Posterior cingulate gyrus (tissue), 11 donors: Measurements from ENCODE around the gene LAMC3.
"Not testable (repeated sequence)": the region's sequence is repeated elsewhere in the genome, so short reads cannot be mapped to it uniquely, and the experiment has no call there.

Experiments
- DNase-seq, 10 donors: peaks; one replicate each; pipeline versions ENCODE4 v3.0.0 to v3.0.0-alpha.2; 2020 to 2021; ENCODE audit warnings: mixed read lengths in 3 of 10
- intact Hi-C: fragments of 100-400 bp; cut with DNase I; formaldehyde crosslinking; loops from one replicate; pipeline ENCODE4 v1.15.1; 2023

The LAMC3 gene

DNA sequence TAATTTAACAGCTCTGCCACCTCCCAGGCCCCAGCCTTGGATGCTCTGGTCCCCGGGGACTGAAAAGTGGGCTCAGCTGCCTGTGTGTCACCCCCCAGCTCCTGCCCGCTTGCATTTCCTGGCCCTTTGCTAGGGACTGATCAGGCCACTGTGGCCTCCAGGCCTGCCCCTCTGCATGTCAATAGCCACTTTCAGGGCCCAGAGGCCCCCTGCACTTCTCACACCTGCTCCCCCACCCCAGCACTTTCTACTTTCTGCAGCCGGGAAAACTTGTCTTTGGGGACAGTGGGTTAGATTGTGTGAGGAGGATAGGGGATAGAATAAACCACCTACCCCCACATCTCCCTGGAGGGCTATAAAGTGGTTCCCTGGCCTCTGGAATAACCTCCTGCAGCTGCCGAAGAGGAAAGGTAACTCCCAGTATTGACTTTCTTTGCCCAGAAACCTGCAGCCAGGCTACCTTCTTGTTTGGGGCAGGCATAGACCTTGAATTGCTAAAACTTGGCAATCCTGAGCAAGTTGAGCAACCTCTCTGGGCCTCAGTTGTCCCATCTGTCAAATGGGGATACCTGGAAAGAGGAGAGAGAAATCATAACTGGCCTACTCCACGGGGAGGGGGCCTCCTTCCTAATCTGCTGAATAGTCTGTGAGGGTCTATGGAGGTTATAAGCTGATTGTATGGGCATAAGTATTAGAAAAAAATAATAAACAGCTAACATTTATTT lies 95.2 kb downstream of the LAMC3 start:
- DNase-seq, result peak in 2 of 10 donors; percentile 20 to 42
- intact Hi-C loops, result no loop called here

DNA sequence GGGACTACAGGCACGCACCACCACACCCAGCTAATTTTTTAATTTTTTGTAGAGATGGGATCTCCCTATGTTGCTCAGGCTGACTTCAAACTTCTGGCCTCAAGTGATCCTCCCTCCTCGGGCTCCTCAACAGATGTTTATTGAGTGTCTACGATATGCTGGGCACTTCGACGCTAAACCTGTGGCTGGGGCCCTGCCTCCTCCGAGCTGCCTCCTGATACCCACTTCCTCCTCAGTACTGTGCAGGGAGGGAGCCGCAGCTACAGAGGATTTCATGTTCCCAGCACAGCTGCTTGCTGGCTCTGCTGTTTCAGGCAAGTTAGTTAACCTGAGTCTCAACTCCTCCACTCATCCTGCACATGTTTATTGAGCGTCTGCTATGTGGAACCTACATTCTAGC lies 97.0 kb downstream of the LAMC3 start:
- DNase-seq, result peak in 3 of 10 donors; percentile 11 to 55 (median 36)
- intact Hi-C loops, result no loop called here

DNA sequence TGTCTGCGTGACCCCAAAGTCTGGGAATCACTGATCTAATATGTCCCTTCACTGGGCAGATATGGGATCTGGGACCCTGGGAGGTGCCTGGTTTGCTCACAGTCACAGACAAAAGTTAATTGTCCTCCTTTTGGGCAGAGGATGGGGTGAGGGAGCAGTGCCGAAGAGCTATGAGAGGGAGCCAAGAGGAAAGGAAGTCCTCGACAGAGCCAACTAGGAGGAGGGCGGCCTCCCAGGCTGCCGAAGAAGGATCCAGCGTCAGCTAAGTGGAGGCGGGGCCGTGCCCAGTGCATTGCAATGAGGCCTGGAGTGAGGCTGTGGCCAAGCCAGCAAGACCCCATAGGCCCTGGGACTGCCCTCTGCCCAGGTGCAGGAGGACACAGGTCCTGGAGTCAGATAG lies 98.8 kb downstream of the LAMC3 start:
- intact Hi-C loops, result no loop called here
- DNase-seq, result peak in 4 of 10 donors; percentile 26 to 88 (median 84)

DNA sequence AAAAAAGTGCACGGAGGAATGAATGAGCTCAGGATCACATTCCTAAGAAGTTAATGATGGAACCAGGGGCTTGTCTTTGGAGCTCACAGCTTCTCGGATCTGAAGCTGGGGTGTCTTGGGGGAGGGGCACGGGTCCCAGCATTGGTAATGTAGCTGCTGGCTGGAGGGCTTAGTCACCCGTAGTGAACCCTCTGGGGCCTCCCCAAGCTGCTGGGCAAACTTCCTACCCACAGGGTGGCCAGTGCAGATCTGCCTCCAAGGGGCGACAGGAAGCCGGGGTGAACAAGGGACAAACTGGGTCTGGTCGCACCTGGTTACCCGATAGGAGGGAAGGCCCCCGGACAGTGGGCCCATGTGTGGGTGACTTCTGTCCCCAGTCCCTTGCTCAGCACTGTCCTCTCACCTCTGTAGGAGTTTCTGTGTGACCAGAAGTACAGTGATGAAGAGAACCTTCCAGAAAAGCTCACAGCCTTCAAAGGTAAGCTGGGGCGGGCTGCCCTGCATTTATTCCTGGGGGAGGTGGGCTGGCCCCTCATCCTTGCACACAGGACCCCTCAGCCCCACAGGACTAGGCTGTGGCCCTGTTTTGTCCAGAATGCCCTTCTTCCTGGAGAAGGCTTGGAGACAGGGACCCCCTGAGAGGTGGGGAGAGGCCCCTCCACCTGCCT lies 102.3 kb downstream of the LAMC3 start:
- peak in 3 of 10 donors; percentile 51 to 70 (median 68) for DNase-seq

DNA sequence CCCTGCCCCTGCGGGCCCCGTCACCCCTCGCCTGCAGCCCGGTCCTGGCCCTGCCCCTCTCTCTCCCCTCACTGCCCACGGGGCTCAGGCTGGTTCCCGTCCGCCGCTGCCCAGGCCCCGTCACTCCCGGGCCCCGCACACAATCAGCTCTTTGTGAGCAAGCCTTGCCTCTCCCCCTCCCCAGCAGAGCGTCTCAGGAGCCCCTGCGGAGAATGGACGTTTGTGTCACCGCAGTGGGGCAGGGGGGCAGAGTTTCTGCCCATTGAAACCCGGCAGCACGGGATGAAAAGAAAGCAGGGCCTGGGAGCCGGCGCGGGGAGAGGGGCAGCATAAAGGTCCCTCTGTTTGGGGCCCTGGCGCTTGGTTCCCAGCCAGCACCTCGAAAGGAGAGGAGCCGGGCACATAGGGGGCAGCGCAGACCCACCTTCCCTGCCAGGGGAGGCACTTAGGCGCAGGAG lies 102.9 kb downstream of the LAMC3 start:
- intact Hi-C loops, result loop anchor here (1.0 kb wide), 1 partner anchor 16 kb away; the partner anchor contains the start of gene AIF1L
- DNase-seq, result peak; percentile 83 to 99 (median 92)

More for the DNA sequence above, 102.3 kb downstream of the LAMC3 start:
- intact Hi-C loops, result no loop called here

DNA sequence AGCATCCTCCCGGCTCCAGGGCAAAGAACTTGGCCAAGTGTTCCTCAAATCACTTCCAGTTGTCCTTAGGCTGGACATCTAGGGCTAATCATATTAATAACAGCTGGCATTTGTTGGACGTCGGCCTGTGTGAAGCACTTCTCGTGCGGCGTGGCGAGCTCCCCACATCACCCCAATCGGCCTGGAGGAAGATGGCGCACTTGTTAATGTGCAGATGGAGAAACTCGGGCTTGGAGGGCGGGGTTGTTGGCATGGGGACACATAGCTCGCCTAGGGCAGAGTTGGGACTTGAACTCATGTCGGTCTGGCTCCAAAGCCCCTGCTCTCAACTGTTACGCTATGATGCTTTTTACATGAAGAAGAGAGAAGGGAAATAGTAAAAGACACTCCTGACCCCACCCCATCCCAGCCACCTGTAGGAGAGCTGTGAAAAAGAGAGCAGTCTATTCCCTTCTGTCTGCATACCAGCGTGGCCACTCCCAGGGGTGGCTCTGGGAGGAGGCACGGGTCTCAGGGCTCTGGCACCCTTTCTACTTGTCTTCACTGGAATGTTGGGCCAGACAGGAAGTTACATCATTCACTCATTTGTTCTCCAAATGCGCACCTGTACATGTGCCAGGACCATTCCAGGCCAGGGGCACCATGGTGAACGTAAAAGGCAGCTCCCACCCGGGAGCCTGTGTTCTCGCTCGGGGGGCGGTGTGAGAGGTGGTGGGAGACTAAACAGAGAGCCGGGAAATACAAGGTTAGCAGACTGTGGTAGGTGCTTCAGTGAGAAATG lies 103.6 kb downstream of the LAMC3 start:
- intact Hi-C loops, result loop anchor here (1.0 kb wide), 1 partner anchor 16 kb away; the partner anchor contains the start of gene AIF1L
- peak in 3 of 10 donors; percentile 70 to 83 (median 76) for DNase-seq

DNA sequence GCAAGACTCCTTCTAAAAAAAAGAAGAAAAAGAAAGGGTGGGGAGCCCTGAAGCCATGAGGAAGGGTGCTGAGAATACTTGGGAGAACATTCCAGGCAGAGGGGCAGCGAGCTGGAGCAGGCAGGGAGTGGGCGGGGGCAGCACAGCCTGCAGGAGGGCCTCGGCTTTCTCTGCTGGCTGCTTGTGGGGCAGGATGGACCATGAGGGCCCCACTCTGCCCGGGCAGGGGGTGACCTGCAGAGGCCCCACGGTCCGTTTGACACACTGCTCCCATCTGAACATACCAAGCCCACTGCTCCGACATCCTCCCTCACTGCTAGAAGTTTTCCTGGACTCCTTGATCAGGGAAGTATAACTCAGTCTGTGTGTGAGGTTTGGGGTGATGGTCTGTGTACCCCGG lies 104.7 kb downstream of the LAMC3 start:
- intact Hi-C loops, result no loop called here
- peak in 1 of 10 donors; percentile 52 for DNase-seq

DNA sequence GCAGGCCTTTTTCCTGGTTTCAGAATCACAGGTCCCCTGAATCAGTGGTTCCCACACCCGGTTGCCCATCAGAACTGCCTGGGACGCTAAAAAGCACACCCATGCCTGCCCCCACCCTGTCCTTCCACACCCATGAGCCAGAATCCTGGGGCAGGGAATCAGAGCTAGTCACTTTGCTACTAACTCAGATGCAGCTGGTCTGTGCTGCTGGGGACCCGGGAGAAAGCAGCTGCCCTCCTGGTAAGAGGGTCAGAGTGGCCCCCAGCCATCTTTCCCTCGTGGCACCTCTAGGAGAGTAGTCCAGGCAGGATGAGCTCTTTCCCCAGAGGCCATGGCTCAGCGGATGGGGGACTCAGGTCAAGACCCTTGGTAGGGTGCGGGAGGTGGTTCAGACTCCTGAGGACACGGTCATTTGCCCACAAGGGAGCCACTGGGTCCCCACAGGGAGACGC lies 105.1 kb downstream of the LAMC3 start:
- peak in 3 of 10 donors; percentile 47 to 78 (median 76) for DNase-seq
- intact Hi-C loops, result no loop called here

DNA sequence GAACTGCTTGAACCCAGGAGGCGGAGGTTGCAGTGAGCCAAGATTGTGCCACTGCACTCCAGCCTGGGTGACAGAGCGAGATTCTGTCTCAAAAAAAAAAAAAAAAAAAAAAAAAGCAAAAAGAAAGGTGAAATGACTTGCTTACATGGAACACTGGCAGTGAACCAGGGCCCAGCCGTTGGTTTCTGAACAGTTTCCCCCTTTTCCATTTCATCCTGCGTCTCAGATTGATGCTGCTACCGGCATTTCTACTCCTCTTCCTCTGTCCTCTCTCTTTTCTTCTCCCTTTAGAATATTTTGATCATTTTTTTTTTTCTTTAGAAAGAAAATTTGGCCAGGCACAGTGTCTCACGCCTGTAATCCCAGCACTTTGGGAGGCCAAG lies 106.4 kb downstream of the LAMC3 start:
- intact Hi-C loops, result not testable (repeated sequence)

DNA sequence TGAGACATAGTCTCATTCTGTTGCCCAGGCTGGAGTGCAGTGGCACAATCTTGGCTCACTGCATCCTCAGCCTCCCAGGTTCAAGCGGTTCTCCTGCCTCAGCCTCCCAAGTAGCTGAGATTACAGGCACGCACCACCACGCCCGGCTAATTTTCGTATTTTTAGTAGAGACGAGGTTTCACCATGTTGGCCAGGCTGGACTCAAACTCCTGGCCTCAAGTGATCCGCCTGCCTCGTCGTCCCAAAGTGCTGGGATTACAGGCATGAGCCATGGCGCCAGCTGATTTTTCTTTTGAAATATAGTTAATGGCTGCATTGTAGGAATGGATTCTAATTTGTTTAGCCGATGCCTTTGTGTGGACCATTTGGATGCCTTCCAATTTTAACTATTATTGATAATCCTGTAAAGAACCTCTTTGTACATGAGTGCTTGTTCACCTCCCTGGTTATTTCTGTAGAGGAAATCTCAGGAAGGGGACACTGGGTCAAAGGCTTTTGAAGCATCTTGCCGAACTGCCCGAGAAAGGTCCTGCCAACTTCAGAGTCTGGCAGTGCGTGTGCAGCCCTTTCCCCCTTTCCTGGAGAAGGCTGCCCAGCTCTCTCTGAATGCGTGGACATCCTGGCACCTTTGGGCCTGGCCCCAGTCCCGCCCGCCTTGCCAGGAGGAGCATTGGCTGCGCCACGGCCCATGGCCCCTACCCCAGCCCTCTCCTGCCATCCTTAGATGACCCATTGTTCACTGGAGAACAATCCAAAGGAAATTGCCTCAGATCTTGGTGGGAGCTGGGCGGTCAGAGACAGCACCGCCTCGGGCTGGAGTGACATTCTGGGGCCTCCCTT lies 107.5 kb downstream of the LAMC3 start:
- peak in 9 of 10 donors; percentile 31 to 91 (median 61) for DNase-seq
- intact Hi-C loops, result no loop called here

More for the DNA sequence above, 106.4 kb downstream of the LAMC3 start:
- DNase-seq, result peak in 3 of 10 donors; percentile 29 to 52 (median 39)

DNA sequence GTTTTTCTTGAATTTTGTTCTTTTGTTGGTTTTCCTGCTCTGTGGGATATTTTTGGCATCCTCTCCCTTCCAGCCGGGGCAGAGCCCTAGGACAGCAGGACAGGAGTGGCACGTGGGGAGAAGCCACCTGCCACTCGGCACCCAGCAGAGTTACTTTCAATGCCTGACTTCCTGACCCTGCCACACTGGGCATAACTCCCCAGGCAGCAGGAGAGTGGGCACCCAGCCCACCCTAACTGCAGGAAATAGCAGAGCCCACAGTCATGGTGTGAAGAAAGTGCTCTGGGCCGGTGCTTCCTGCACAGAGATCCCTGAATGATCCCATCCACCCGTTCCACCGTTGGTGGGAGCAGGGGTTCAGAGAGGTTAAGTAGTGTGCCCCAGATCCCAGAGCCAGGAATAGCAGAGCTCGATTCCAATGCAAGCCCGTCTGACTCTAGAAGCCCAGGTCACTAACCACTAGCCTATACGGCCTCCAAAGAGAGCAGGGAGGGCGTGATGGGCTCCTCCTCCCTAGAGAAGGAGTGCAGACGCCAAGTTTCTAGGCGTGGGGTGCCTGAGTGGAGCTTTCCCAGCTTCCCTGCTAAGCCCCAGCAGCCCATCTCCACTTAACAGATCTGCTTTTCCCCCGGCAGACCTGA lies 108.3 kb downstream of the LAMC3 start:
- intact Hi-C loops, result no loop called here
- DNase-seq, result peak in 3 of 10 donors; percentile 8 to 59 (median 59)

DNA sequence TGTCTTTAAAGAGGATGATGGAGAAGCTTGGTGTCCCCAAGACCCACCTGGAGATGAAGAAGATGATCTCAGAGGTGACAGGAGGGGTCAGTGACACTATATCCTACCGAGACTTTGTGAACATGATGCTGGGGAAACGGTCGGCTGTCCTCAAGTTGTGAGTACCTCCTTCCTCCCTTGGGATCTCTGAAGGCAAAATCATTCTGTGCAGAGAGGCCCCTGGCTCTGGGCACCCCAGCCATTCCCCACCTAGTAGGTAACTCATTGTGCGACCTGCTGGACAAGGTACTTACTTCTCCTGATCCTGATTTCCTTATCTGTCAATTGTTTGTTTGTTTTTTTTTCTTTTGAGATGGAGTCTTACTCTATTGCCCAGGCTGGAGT lies 108.8 kb downstream of the LAMC3 start:
- intact Hi-C loops, result no loop called here
- peak in 1 of 10 donors; percentile 50 for DNase-seq

DNA sequence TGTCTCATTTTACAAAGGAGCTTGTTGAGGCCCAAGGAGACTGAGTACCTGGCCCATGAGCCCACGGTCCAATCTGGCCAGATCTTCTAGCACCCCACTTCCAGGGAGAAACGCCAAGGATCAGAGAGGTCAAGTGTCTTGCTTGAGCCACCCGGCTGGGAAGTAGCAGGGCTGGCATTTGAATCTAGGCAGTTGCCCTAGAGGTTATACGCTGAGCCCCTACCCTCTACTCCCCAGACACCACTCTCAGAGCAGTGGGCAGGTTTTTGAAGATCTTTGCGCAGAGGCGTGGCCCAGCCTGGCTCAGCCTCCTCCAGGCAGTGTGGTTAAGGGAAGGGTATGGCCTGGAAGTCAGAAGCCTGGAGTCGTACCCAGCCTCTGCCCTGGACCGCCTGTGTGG lies 110.6 kb downstream of the LAMC3 start:
- intact Hi-C loops, result no loop called here
- peak in 2 of 10 donors; percentile 50 to 58 for DNase-seq

DNA sequence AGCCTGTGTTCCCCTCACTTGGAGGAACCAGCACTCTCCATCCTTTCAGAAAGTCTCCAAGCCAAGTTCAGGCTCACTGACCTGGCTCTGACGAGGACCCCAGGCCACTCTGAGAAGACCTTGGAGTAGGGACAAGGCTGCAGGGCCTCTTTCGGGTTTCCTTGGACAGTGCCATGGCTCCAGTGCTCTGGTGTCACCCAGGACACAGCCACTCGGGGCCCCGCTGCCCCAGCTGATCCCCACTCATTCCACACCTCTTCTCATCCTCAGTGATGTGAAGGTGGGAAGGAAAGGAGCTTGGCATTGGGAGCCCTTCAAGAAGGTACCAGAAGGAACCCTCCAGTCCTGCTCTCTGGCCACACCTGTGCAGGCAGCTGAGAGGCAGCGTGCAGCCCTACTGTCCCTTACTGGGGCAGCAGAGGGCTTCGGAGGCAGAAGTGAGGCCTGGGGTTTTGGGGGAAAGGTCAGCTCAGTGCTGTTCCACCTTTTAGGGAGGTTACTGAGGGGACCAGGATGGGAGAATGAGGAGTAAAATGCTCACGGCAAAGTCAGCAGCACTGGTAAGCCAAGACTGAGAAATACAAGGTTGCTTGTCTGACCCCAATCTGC lies 111.8 kb downstream of the LAMC3 start:
- intact Hi-C loops, result no loop called here
- peak in 1 of 10 donors; percentile 35 for DNase-seq

DNA sequence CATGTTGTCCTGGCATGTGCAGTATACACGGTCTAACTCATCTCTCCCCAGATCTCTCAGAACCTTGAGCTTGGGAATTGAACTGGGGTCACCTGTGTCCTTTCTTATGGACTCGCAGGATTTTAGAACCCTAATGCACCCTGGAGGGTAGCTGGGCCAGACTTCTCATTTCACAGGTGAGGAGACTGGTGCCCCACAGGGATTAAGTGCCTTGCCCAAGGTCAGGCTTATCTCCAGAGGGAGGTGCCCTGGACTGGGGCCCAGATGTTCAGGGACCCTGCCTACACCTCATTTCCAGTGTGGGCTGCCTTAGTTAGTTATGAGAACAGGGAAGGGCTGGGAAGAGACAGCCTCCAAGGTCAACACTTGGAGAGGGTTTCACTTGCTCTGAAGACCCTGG lies 112.4 kb downstream of the LAMC3 start:
- peak in 1 of 10 donors; percentile 19 for DNase-seq
- intact Hi-C loops, result no loop called here

DNA sequence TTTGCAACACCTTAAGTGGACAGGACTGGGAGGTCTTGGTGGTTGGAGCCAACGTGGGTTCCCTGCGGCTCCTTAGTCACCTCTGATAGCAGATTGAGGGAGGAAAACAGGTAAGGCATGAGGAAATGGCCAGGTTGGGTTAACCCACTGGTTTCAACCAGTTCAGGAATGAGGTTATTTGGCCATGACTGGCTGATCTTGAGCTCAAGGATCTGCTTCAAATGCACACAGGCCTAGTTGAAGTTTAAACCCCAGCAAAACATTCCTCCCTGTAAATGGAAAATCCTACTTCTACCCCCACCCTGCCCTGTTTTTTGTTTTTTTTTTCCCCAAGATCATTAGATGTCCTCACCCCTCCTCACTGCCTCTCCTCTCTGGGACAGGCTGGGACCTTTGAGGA lies 113.2 kb downstream of the LAMC3 start:
- no peak for DNase-seq
- intact Hi-C loops, result no loop called here

DNA sequence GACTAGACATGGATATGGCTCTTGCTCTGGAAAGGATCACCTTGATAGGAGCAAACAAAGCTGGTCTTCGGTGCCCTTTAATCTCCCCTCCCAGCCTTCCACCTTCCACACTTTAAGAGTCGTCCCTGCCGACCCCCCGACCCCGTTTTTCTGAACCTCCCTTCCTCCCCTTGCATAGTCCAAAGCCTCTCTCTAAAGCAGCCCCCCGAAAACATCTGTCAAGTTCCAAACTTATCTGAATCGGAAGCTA lies 116.0 kb downstream of the LAMC3 start:
- intact Hi-C loops, result loop anchor here (1.0 kb wide), 1 partner anchor 67 kb away; no protein-coding TSS in a partner anchor
- no peak for DNase-seq

DNA sequence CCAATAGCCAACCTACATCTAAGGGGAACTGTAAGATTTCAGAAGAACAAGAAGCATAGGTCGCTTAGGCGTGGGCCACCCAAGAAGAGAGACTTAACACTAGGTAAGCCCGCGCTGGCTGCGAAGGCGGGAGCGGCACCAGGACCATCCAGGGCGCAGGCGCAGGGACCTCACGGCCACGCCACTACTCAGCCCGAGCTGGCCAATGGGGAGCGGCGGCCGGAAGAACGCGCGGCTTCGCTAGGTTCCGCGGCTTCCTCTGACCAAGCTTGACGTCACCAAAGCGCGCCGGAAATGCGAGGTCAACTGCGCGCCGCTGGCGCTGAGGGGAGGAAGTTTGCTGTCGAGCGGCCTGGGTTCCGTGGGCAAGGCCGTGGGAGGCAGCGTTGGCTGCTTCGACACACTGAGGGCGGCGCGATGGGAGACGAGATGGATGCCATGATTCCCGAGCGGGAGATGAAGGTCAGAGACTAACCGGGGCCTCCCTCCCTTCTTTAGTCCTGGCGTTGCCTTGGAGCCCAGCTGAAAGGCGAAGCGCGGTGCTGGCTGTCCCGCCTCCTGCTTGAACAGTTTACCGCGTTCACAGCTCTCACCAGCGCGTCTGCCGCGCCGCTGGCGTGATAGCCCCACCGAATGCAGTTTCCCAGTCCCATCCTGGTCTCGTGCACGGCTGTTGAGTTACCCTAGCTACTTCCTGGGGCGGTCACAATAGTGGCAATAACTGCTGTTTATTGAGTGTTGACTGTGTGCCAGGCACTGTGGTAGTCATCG lies 116.5 kb downstream of the LAMC3 start, which contains the start of gene NUP214:
TSS of gene NUP214 (plus strand) at position 299 of the 771 bp plus-strand sequence. CDS start at position 418, 119 bp downstream.
- intact Hi-C loops, result loop anchor here (1.0 kb wide), 1 partner anchor 67 kb away; no protein-coding TSS in a partner anchor

More for the DNA sequence above, 116.5 kb downstream of the LAMC3 start, which contains the start of gene NUP214:
- DNase-seq, result peak; percentile 98 to 100 (median 100)
